Measurements from ENCODE around the gene LRRC71. TPM values are rescaled to one million over a fixed set of nuclear protein-coding genes. Genes with fewer than 3 reads are reported as not detected.

LRRC71 gene
- total RNA-seq, 2 donors from 2014 or later = not detected

DNA sequence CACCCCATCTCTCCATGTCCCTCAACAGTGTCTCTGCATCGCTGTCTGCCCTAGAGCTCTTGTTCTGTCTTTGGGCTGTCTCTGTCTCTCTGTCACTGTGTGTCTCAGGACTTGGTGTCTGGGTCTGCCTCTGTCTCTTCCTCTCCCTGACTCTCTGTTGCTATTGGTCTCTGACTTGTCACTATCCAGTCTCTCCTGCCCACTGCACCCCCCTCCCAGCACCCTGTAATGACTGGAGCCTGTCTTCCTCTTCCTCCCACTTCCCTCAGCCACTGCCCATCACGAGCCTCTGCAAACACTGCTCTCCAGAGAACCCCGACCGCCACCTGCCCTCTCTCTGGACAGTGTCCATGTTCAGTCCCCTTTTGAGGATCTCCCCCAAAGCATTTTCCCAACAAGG is 14.8 kb upstream of the LRRC71 start:
- Histone ChIP-seq H3K27me3 (replicated peaks; ENCODE audit: insufficient read depth) (no peaks in the 10 kb centered on the region), H3K9me3 (no peaks in the 10 kb centered on the region), H3K36me3 (no peaks in the 10 kb centered on the region), H3K4me1 (ENCODE audit: control insufficient read depth in 1 of 2, low read depth in 2 of 2) (peaks cover 0 to 8% of the 10 kb centered on the region in 2 donors), H3K27ac (no peak overlapping the region), H3K4me3 (no peak overlapping the region)
- no peak for ATAC-seq (ENCODE audit: insufficient number of reproducible peaks, low FRiP score, low read depth)
- no peak for DNase-seq (ENCODE audit: low spot score)
- TF ChIP-seq, protein P1, sequence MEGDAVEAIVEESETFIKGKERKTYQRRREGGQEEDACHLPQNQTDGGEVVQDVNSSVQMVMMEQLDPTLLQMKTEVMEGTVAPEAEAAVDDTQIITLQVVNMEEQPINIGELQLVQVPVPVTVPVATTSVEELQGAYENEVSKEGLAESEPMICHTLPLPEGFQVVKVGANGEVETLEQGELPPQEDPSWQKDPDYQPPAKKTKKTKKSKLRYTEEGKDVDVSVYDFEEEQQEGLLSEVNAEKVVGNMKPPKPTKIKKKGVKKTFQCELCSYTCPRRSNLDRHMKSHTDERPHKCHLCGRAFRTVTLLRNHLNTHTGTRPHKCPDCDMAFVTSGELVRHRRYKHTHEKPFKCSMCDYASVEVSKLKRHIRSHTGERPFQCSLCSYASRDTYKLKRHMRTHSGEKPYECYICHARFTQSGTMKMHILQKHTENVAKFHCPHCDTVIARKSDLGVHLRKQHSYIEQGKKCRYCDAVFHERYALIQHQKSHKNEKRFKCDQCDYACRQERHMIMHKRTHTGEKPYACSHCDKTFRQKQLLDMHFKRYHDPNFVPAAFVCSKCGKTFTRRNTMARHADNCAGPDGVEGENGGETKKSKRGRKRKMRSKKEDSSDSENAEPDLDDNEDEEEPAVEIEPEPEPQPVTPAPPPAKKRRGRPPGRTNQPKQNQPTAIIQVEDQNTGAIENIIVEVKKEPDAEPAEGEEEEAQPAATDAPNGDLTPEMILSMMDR (IDR thresholded peaks at IDR 0.05) = no peak

DNA sequence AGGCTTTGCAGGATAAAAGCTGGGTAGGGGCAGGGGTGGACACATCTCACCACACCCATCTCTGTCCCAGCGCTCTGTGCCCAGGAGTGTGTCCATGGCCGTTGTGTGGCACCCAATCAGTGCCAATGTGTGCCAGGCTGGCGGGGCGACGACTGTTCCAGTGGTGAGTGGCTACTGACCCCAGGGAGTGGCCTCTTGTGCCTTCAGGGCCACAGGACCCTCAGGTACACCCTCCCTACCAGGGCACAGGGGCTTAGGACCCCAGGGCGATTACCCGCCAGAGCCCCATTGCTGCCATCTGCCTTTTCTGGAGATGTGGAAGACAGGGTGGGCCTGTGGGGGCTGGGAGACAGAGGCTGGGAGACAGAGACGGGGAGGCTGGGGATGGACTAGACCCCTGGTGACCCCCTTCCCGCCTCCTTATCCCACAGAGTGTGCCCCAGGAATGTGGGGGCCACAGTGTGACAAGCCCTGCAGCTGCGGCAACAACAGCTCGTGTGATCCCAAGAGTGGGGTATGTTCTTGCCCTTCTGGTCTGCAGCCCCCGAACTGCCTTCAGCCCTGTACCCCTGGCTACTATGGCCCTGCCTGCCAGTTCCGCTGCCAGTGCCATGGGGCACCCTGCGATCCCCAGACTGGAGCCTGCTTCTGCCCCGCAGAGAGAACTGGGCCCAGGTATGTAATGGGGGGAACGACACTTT is 14.1 kb upstream of the LRRC71 start:
- Histone ChIP-seq H3K4me3 (no peak overlapping the region), H3K36me3 (no peaks in the 10 kb centered on the region), H3K27ac (no peak overlapping the region), H3K9me3 (no peaks in the 10 kb centered on the region), H3K4me1 (ENCODE audit: control insufficient read depth in 1 of 2, low read depth in 2 of 2) (peaks cover 0 to 3% of the 10 kb centered on the region in 2 donors), H3K27me3 (replicated peaks; ENCODE audit: insufficient read depth) (no peaks in the 10 kb centered on the region)
- ATAC-seq (ENCODE audit: insufficient number of reproducible peaks, low FRiP score, low read depth) (no peak), DNase-seq (ENCODE audit: low spot score) (no peak)
- TF ChIP-seq, protein P1 (IDR thresholded peaks at IDR 0.05) = no peak

DNA sequence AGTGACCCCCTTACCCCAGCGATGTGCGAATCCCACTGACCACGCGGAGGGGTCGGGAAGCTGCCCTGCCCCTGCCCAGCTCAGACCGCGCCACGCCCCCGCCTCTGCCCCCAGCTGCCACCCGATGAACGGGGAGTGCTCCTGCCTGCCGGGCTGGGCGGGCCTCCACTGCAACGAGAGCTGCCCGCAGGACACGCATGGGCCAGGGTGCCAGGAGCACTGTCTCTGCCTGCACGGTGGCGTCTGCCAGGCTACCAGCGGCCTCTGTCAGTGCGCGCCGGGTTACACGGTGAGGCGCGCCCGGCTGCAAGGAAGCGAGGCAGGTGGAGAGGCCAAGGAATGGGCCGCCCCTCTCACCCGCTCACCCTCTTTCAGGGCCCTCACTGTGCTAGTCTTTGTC is 11.9 kb upstream of the LRRC71 start:
- peaks cover 4% of the 10 kb centered on the region for H3K36me3 ChIP-seq

DNA sequence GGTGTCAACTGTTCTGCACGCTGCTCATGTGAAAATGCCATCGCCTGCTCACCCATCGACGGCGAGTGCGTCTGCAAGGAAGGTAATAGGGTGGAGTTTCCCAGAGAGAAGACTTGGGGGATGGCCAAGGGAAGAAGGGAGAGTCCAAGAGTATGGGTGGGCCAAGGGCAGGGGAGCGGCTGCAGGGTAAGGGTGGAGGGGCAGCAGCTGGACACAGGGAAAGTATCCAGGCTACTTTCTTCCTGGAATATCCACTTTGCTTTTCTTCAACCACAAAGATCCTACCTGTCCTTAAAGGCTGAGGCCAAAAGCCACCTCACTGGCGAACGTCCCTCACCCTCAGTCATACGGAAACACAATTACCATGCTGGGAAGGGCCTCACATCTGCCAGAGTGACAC is 11.5 kb upstream of the LRRC71 start:
- Histone ChIP-seq H3K27me3 (replicated peaks; ENCODE audit: insufficient read depth) (no peaks in the 10 kb centered on the region), H3K4me3 (no peak overlapping the region), H3K4me1 (ENCODE audit: control insufficient read depth in 1 of 2, low read depth in 2 of 2) (no peaks in the 10 kb centered on the region), H3K9me3 (no peaks in the 10 kb centered on the region), H3K36me3 (peaks cover 4% of the 10 kb centered on the region), H3K27ac (no peak overlapping the region)
- no peak for DNase-seq (ENCODE audit: low spot score)
- ATAC-seq (ENCODE audit: insufficient number of reproducible peaks, low FRiP score, low read depth) = no peak
- TF ChIP-seq, protein P1 (IDR thresholded peaks at IDR 0.05) = no peak

More for the DNA sequence above, 11.9 kb upstream of the LRRC71 start:
- H3K27me3 ChIP-seq (replicated peaks; ENCODE audit: insufficient read depth) = no peaks in the 10 kb centered on the region
- TF ChIP-seq, protein P1 (IDR thresholded peaks at IDR 0.05) = no peak
- ATAC-seq (ENCODE audit: insufficient number of reproducible peaks, low FRiP score, low read depth) (no peak), DNase-seq (ENCODE audit: low spot score) (no peak)
- H3K27ac ChIP-seq = no peak overlapping the region
- H3K4me3 ChIP-seq = no peak overlapping the region
- H3K9me3 ChIP-seq = no peaks in the 10 kb centered on the region
- H3K4me1 ChIP-seq (ENCODE audit: control insufficient read depth in 1 of 2, low read depth in 2 of 2) = no peaks in the 10 kb centered on the region

DNA sequence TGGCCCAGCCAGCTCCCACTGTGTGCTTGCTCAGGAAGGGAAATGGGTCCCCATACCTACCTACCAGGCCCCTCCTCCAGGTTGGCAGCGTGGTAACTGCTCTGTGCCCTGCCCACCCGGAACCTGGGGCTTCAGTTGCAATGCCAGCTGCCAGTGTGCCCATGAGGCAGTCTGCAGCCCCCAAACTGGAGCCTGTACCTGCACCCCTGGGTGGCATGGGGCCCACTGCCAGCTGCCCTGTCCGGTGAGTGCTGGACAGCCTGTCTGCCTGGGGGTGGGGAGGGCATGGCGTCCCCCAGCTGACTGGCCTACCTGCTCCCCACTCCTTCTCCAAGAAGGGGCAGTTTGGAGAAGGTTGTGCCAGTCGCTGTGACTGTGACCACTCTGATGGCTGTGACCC is 10.8 kb upstream of the LRRC71 start:
- no peaks in the 10 kb centered on the region for H3K9me3 ChIP-seq
- no peak overlapping the region for H3K4me3 ChIP-seq
- H3K4me1 ChIP-seq (ENCODE audit: control insufficient read depth in 1 of 2, low read depth in 2 of 2) = no peaks in the 10 kb centered on the region
- no peak overlapping the region for H3K27ac ChIP-seq
- ATAC-seq (ENCODE audit: insufficient number of reproducible peaks, low FRiP score, low read depth) (no peak), DNase-seq (ENCODE audit: low spot score) (no peak)
- H3K36me3 ChIP-seq = peaks cover 4% of the 10 kb centered on the region
- TF ChIP-seq, protein P1 (IDR thresholded peaks at IDR 0.05) = no peak
- H3K27me3 ChIP-seq (replicated peaks; ENCODE audit: insufficient read depth) = no peaks in the 10 kb centered on the region

Data from thoracic aorta (tissue), 2 donors.